Gastrocnemius medialis (tissue), 4 donors: ENCODE results near the gene PYGL. TPM values are rescaled to one million over a fixed set of nuclear protein-coding genes. Genes with fewer than 3 reads are reported as not detected.
A peak's percentile ranks its signal among the peaks of the same experiment; 100 is the strongest.

Experiments
- ATAC-seq, 2 donors: fragments of 150-250 bp; one replicate each; pipeline ENCODE4 v1.9.1; 2016
- DNase-seq, 2 donors: peaks; one replicate each; pipeline ENCODE4 v3.0.0-alpha.2; 2019
- H3K27ac ChIP-seq, 4 donors: fragments of 200-600 bp; sonication (generic); 1 replicate in 1 of 4; 2 replicates in 3 of 4; pipeline ENCODE4 v1.5.1; 2016 to 2018; ENCODE audit warnings: mild to moderate bottlenecking in 2 of 4, moderate library complexity in 1 of 4
- H3K27me3 ChIP-seq, 3 donors: fragments of 200-600 bp; sonication (generic) in 2 of 3; 1 replicate in 1 of 3; 2 replicates in 2 of 3; pipeline versions ENCODE4 v1.5.1 to v1.6.0; 2016 to 2019; ENCODE audit warnings: mild to moderate bottlenecking in 1 of 3, moderate library complexity in 1 of 3
- H3K36me3 ChIP-seq, 2 donors: fragments of 200-600 bp; sonication (generic) in 1 of 2; one replicate each; pipeline ENCODE4 v1.5.1; 2017 to 2018
- H3K4me1 ChIP-seq, 2 donors: fragments of 200-600 bp; sonication (generic) in 1 of 2; one replicate each; pipeline ENCODE4 v1.5.1; 2016 to 2017; ENCODE audit warnings: mild to moderate bottlenecking in 2 of 2
- H3K4me3 ChIP-seq, 4 donors: fragments of 200-600 bp; sonication (generic) in 3 of 4; 1 replicate in 1 of 4; 2 replicates in 3 of 4; pipeline ENCODE4 v1.5.1; 2016 to 2019; ENCODE audit warnings: mild to moderate bottlenecking in 2 of 4
- H3K9me3 ChIP-seq, 3 donors: fragments of 200-600 bp; sonication (generic) in 2 of 3; 1 replicate in 1 of 3; 2 replicates in 2 of 3; pipeline ENCODE4 v1.5.1; 2016 to 2019
- CTCF ChIP-seq, 5 experiments: fragments of 450-650 bp in 3 of 5; fragments of 200-600 bp in 2 of 5; sonication (generic) in 2 of 5; IDR thresholded peaks in 4 of 5; conservative IDR thresholded peaks in 1 of 5; 1 replicate in 4 of 5; 2 replicates in 1 of 5; pipeline ENCODE4 v1.5.1; 2016 to 2019; ENCODE audit warnings: antibody characterized with exemption in 5 of 5, mild to moderate bottlenecking in 3 of 5, moderate library complexity in 3 of 5
- POLR2A ChIP-seq, 2 donors: fragments of 450-650 bp; IDR thresholded peaks; one replicate each; pipeline ENCODE4 v1.6.1; 2017; ENCODE audit warnings: antibody characterized with exemption in 2 of 2, mild to moderate bottlenecking in 2 of 2, moderate library complexity in 2 of 2
- in situ Hi-C, 4 donors: fragments of 200-750 bp; cut with MboI; loops; one replicate each; pipeline versions ENCODE4 v1.15.0 to v1.8.0; 2017; ENCODE audit warnings: low sequenced_read_pairs in 4 of 4
- intact Hi-C: fragments of 100-400 bp; cut with DNase I; formaldehyde crosslinking; loops from one replicate; pipeline ENCODE4 v1.15.1; 2023; ENCODE audit warnings: low total_unique reads
- total RNA-seq, 4 donors: library from RNA; depleted of rRNA; stranded (reverse); fragments of >200 nt; gene quantifications; one replicate each; pipeline versions ENCODE4 v1.1.0 to v1.2.3, GENCODE V29; 2016

Gene PYGL
- total RNA-seq, 4 donors from 2014 or later, result 4.8 to 8.6 (median 6.4) TPM

GRCh38 chr14:50955373-50956043 lies 11.2 kb upstream of the PYGL start:
- Histone ChIP-seq H3K4me3 (no peak overlapping the region), H3K9me3 (no peaks in the 10 kb centered on the region), H3K27me3 (no peaks in the 10 kb centered on the region), H3K4me1 (peaks cover 0 to 10% of the 10 kb centered on the region in 2 donors), H3K36me3 (no peaks in the 10 kb centered on the region), H3K27ac (no peak overlapping the region)
- peak; percentile 23 to 64 for DNase-seq
- in situ Hi-C loops (loop anchor here (10.0 to 25.0 kb wide), 4 partner anchors 257 to 832 kb away; partner anchors contain the start of gene TMX1 (in 1 of the 4)), intact Hi-C loops (loop anchor here (2.0 kb wide), 2 partner anchors 139 to 265 kb away; partner anchors contain the start of gene TRIM9)
- TF ChIP-seq CTCF (IDR thresholded peaks at IDR 0.05 in 4 of 5, conservative IDR thresholded peaks at IDR 0.05 in 1 of 5) (peak in 2 of 5 experiments; percentile 6 to 21), POLR2A (IDR thresholded peaks at IDR 0.05) (no peak)
- ATAC-seq, result peak; percentile 66 to 84

- peaks cover 0 to 10% of the 10 kb centered on the region in 2 donors for H3K4me1 ChIP-seq
- TF ChIP-seq POLR2A (IDR thresholded peaks at IDR 0.05) (no peak), CTCF (IDR thresholded peaks at IDR 0.05 in 4 of 5, conservative IDR thresholded peaks at IDR 0.05 in 1 of 5) (peak; percentile 42 to 69 (median 48))
- no peaks in the 10 kb centered on the region for H3K9me3 ChIP-seq
- intact Hi-C loops (loop anchor here (2.0 kb wide), 2 partner anchors 140 to 266 kb away; partner anchors contain the start of gene TRIM9), in situ Hi-C loops (loop anchor here (10.0 to 25.0 kb wide), 4 partner anchors 257 to 832 kb away; partner anchors contain the start of gene TMX1 (in 1 of the 4))
- H3K27me3 ChIP-seq, result no peaks in the 10 kb centered on the region
- H3K27ac ChIP-seq, result no peak overlapping the region
- no peaks in the 10 kb centered on the region for H3K36me3 ChIP-seq
- DNase-seq (no peak), ATAC-seq (peak; percentile 74 to 81)
- H3K4me3 ChIP-seq, result no peak overlapping the region
Measured at GRCh38 chr14:50954811-50955372, 10.6 kb upstream of the PYGL start.

- in situ Hi-C loops, result loop anchor here (10.0 to 25.0 kb wide), 4 partner anchors 259 to 834 kb away; partner anchors contain the start of gene TMX1 (in 1 of the 4)
- no peak for ATAC-seq
- TF ChIP-seq POLR2A (IDR thresholded peaks at IDR 0.05) (no peak), CTCF (IDR thresholded peaks at IDR 0.05 in 4 of 5, conservative IDR thresholded peaks at IDR 0.05 in 1 of 5) (no peak)
- intact Hi-C loops, result no loop called here
- no peaks in the 10 kb centered on the region for H3K9me3 ChIP-seq
- DNase-seq, result no peak
- no peaks in the 10 kb centered on the region for H3K27me3 ChIP-seq
- H3K4me1 ChIP-seq, result peaks cover 0 to 10% of the 10 kb centered on the region in 2 donors
- no peak overlapping the region for H3K4me3 ChIP-seq
- H3K27ac ChIP-seq, result no peak overlapping the region
- H3K36me3 ChIP-seq, result no peaks in the 10 kb centered on the region
Measured at GRCh38 chr14:50953502-50953901, 9.2 kb upstream of the PYGL start.

GRCh38 chr14:50951032-50951431 lies 6.7 kb upstream of the PYGL start:
- Histone ChIP-seq H3K9me3 (no peaks in the 10 kb centered on the region), H3K4me3 (no peak overlapping the region), H3K36me3 (no peaks in the 10 kb centered on the region), H3K27me3 (no peaks in the 10 kb centered on the region), H3K27ac (no peak overlapping the region), H3K4me1 (peaks cover 0 to 10% of the 10 kb centered on the region in 2 donors)
- in situ Hi-C loops, result loop anchor here (10.0 to 25.0 kb wide), 4 partner anchors 261 to 836 kb away; partner anchors contain the start of gene TMX1 (in 1 of the 4)
- intact Hi-C loops, result no loop called here
- TF ChIP-seq CTCF (IDR thresholded peaks at IDR 0.05 in 4 of 5, conservative IDR thresholded peaks at IDR 0.05 in 1 of 5) (no peak), POLR2A (IDR thresholded peaks at IDR 0.05) (no peak)
- ATAC-seq (no peak), DNase-seq (no peak)
